ENCODE results near the gene ATP8B1. TPM values are rescaled to one million over a fixed set of nuclear protein-coding genes. Genes with fewer than 3 reads are reported as not detected.

Gene ATP8B1
- polyA plus RNA-seq, 3 donors, result 0.02 to 0.11 (median 0.03) TPM

DNA sequence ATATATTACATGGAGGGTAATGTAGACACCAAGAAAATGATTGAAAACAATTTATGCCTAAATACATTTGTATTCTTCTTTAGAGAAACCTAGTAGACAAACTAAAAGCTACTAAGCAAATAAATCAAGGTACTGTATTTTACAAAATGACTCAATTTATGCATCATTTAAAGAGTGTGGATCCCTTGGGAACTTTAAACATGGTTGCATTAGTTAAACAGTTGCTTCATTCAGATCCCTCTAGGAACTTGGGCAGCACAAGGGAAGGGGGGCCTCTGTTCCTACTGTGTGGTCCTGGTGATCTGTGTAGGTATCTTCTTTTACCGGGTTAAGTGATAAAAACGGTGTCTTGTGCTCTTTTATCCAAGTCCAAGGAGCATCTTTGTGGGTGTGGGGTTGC is 31.5 kb upstream of the ATP8B1 start:
- no peak overlapping the region for H3K9ac ChIP-seq (ENCODE audit: insufficient read depth, low read length, poor library complexity, severe bottlenecking)
- H3K27me3 Mint-ChIP-seq (ENCODE audit: low read depth in 3 of 3), result peaks cover 0 to 2% (median 0%) of the 10 kb centered on the region in 3 donors
- H4K20me1 ChIP-seq (ENCODE audit: insufficient read depth, low read length), result no peaks in the 10 kb centered on the region
- no peak for TF ChIP-seq CTCF (IDR thresholded peaks at IDR 0.05)
- no peak for DNase-seq
- H3K27me3 ChIP-seq (ENCODE audit: control insufficient read depth in 2 of 2, insufficient read depth in 2 of 2, low read length in 2 of 2), result no peaks in the 10 kb centered on the region
- peaks cover 22% of the 10 kb centered on the region for H3K4me1 Mint-ChIP-seq
- peaks cover 0 to 8% of the 10 kb centered on the region in 2 donors for H3K9me3 ChIP-seq (replicated peaks in 1 of 2; ENCODE audit: control insufficient read depth in 1 of 2, insufficient read depth in 1 of 2, low read length in 2 of 2)
- no peak overlapping the region for H2AFZ ChIP-seq (ENCODE audit: insufficient read depth, low read depth, low read length, poor library complexity, severe bottlenecking)
- no peak overlapping the region for H3K4me3 Mint-ChIP-seq
- H3K36me3 ChIP-seq (replicated peaks in 1 of 2; ENCODE audit: control insufficient read depth in 1 of 2, insufficient read depth in 2 of 2, low read length in 2 of 2), result no peaks in the 10 kb centered on the region
- peaks cover 11 to 22% of the 10 kb centered on the region in 2 donors for H3K4me1 ChIP-seq (ENCODE audit: control insufficient read depth in 1 of 2, insufficient read depth in 2 of 2, low read length in 2 of 2)
- no peak overlapping the region for H3K27ac Mint-ChIP-seq
- no peaks in the 10 kb centered on the region for H3K36me3 Mint-ChIP-seq
- no peaks in the 10 kb centered on the region for H3K79me2 ChIP-seq (ENCODE audit: insufficient read depth, low read length)
- no peak overlapping the region for H3K4me2 ChIP-seq (replicated peaks; ENCODE audit: extremely low read depth, low read length, poor library complexity, severe bottlenecking)
- no CpG with 5 or more reads among the region's 2 CpGs for WGBS (ENCODE audit: insufficient coverage)
- H3K9me3 Mint-ChIP-seq, result peaks cover 6 to 15% (median 8%) of the 10 kb centered on the region in 7 donors
- no peak overlapping the region for H3K27ac ChIP-seq (ENCODE audit: low read depth in 1 of 2, low read length in 2 of 2)
- H3K4me3 ChIP-seq (replicated peaks in 1 of 3; ENCODE audit: low read depth in 2 of 3, low read length in 3 of 3), result no peak overlapping the region
- intact Hi-C loops (cut with micrococcal nuclease), result no loop called here

DNA sequence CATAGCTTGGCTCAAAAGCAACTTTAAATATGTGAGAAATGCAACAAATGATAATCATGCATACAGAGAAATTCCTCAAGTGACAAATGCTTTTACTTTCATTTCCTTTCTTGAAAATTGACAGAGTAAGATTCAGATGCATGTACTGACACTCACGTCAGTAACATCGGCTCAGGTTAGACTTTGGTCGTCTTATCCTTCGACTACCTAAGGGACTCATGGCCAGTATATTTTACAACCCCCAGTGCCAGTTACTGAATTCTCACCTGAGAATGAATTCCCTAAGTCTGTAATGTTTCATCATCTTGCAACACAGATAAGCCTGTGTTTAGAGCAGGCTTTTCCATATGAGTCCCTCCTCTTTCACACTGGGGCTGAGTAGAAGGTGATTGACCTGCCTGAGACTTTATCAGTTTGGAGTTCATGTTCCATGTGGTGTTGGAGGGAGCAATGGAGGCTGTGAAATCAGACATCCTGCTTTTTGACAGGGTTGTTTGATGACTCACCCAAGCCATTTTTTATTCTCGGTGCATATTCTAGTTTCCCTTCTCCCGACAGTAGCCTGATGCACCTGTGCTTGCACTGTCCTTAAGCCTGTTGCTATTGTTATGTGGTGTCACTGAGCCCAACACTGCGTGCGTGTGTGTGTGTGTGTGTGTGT is 30.5 kb upstream of the ATP8B1 start:
- Histone ChIP-seq H3K9me3 (replicated peaks in 1 of 2; ENCODE audit: control insufficient read depth in 1 of 2, insufficient read depth in 1 of 2, low read length in 2 of 2) (peaks cover 0 to 8% of the 10 kb centered on the region in 2 donors), H3K4me1 (ENCODE audit: control insufficient read depth in 1 of 2, insufficient read depth in 2 of 2, low read length in 2 of 2) (peaks cover 11 to 22% of the 10 kb centered on the region in 2 donors), H3K4me3 (replicated peaks in 1 of 3; ENCODE audit: low read depth in 2 of 3, low read length in 3 of 3) (peak overlapping the region; percentile 24 to 81 (median 67)), H2AFZ (ENCODE audit: insufficient read depth, low read depth, low read length, poor library complexity, severe bottlenecking) (peak overlapping the region; percentile 73), H3K9ac (ENCODE audit: insufficient read depth, low read length, poor library complexity, severe bottlenecking) (no peak overlapping the region), H3K36me3 (replicated peaks in 1 of 2; ENCODE audit: control insufficient read depth in 1 of 2, insufficient read depth in 2 of 2, low read length in 2 of 2) (no peaks in the 10 kb centered on the region), H4K20me1 (ENCODE audit: insufficient read depth, low read length) (no peaks in the 10 kb centered on the region), H3K4me2 (replicated peaks; ENCODE audit: extremely low read depth, low read length, poor library complexity, severe bottlenecking) (peak overlapping the region; percentile 71), H3K79me2 (ENCODE audit: insufficient read depth, low read length) (no peaks in the 10 kb centered on the region), H3K27me3 (ENCODE audit: control insufficient read depth in 2 of 2, insufficient read depth in 2 of 2, low read length in 2 of 2) (no peaks in the 10 kb centered on the region), H3K27ac (ENCODE audit: low read depth in 1 of 2, low read length in 2 of 2) (peak overlapping the region in 1 of 2 donors; percentile 56)
- peaks cover 22% of the 10 kb centered on the region for H3K4me1 Mint-ChIP-seq
- peaks cover 0 to 6% (median 2%) of the 10 kb centered on the region in 3 donors for H3K27me3 Mint-ChIP-seq (ENCODE audit: low read depth in 3 of 3)
- H3K4me3 Mint-ChIP-seq, result peak overlapping the region; percentile 63 to 86
- 51% methylated on average over 4 of the region's 8 CpGs for WGBS (ENCODE audit: insufficient coverage)
- intact Hi-C loops (cut with micrococcal nuclease), result no loop called here
- DNase-seq, result peak; percentile 4 to 32 (median 12)
- H3K9me3 Mint-ChIP-seq, result peaks cover 6 to 15% (median 8%) of the 10 kb centered on the region in 7 donors
- no peak for TF ChIP-seq CTCF (IDR thresholded peaks at IDR 0.05)
- H3K27ac Mint-ChIP-seq, result no peak overlapping the region
- H3K36me3 Mint-ChIP-seq, result no peaks in the 10 kb centered on the region

All from CD14-positive monocyte (primary cell).